HUES6 (cell line): ENCODE measurements around the gene PTPN6.

Source experiments
- H3K27ac ChIP-seq: 2 replicates; pipeline ENCODE4 v1.7.0; 2013; ENCODE audit warnings: low read depth, mild to moderate bottlenecking, low read length, inconsistent platforms
- H3K27me3 ChIP-seq: 2 replicates; pipeline ENCODE4 v1.6.1; 2013; ENCODE audit warnings: low read length; ENCODE audit not compliant: control insufficient read depth, insufficient read depth
- H3K36me3 ChIP-seq: 2 replicates; pipeline ENCODE4 v1.6.1; 2013; ENCODE audit warnings: low read length; ENCODE audit not compliant: control insufficient read depth, insufficient read depth
- H3K4me1 ChIP-seq: 2 replicates; pipeline ENCODE4 v1.6.1; 2013; ENCODE audit warnings: low read length; ENCODE audit not compliant: control insufficient read depth, insufficient read depth
- H3K4me3 ChIP-seq: 2 replicates; pipeline ENCODE4 v1.5.1; 2013; ENCODE audit warnings: low read depth, low read length
- H3K9ac ChIP-seq: one replicate; pipeline ENCODE4 v1.6.1; 2013; ENCODE audit warnings: mild to moderate bottlenecking, low read length
- H3K9me3 ChIP-seq: 2 replicates; pipeline ENCODE4 v1.6.1; 2013; ENCODE audit warnings: low read depth, low read length; ENCODE audit not compliant: control insufficient read depth, insufficient read depth

PTPN6 gene

GRCh38 chr12:6959805-6960592 is 8.8 kb downstream of the PTPN6 start:
- H3K9ac ChIP-seq, result no peak overlapping the region

DNA sequence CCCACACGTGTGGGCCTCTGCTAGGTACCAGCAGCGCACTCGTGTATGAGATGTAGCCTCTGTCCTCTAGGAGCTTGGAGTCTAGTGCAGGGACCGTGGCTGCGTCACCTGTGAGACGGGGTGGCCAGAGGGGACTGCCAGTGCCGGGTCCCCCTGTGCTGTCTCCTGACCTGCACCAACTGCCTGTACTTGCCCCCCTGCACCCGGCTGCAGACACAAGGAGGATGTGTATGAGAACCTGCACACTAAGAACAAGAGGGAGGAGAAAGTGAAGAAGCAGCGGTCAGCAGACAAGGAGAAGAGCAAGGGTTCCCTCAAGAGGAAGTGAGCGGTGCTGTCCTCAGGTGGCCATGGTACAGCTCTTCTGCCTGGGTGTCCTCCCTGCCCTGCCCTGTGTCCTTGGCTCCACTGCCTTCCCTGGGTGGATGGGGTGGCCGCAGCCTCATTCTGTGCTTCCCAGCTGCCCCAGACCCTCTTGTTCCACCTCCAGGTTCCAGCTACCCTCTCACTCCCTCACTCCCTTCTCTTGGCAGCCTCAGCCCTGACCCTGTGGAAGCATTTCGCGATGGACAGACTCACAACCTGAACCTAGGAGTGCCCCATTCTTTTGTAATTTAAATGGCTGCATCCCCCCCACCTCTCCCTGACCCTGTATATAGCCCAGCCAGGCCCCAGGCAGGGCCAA is 9.6 kb downstream of the PTPN6 start:
- no peaks in the 10 kb centered on the region for H3K9me3 ChIP-seq
- H3K27me3 ChIP-seq, result no peaks in the 10 kb centered on the region
- H3K36me3 ChIP-seq, result peaks cover 15% of the 10 kb centered on the region
- H3K4me1 ChIP-seq, result peaks cover 32% of the 10 kb centered on the region
- H3K4me3 ChIP-seq, result peak overlapping the region; percentile 74
- H3K9ac ChIP-seq, result peak overlapping the region; percentile 83
- H3K27ac ChIP-seq, result peak overlapping the region; percentile 77; the same call in 1 of the 2 replicates

More at GRCh38 chr12:6959805-6960592, 8.8 kb downstream of the PTPN6 start:
- Histone ChIP-seq H3K27ac (no peak overlapping the region), H3K27me3 (no peaks in the 10 kb centered on the region), H3K36me3 (peaks cover 9% of the 10 kb centered on the region; the same call in 1 of the 2 replicates), H3K9me3 (no peaks in the 10 kb centered on the region), H3K4me3 (no peak overlapping the region), H3K4me1 (peaks cover 32% of the 10 kb centered on the region)

DNA sequence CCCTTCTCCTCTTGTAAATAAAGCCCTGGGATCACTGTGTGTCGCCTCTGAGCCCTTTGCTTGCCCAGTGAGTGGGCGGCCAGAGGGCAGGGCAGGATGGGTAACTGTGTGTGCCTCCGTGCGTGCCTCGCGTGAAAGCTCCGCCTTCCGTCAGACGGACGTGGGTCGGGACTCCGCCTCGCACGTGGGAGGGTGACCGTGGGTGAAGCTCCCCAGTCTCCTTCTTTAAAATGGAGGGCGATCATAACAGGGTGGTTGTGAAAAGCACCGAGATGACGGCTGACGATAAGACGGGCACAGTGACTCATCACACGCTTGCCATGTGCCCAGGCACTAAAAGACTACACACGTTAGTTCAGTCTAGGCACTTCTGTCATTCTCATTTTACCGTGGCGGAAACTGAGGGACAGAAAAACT is 10.1 kb downstream of the PTPN6 start:
- peak overlapping the region; percentile 83 for H3K9ac ChIP-seq
- no peaks in the 10 kb centered on the region for H3K27me3 ChIP-seq
- peaks cover 21% of the 10 kb centered on the region for H3K36me3 ChIP-seq
- H3K4me1 ChIP-seq, result peaks cover 32% of the 10 kb centered on the region
- peak overlapping the region; percentile 74 for H3K4me3 ChIP-seq
- H3K9me3 ChIP-seq, result no peaks in the 10 kb centered on the region
- peak overlapping the region; percentile 77 for H3K27ac ChIP-seq

DNA sequence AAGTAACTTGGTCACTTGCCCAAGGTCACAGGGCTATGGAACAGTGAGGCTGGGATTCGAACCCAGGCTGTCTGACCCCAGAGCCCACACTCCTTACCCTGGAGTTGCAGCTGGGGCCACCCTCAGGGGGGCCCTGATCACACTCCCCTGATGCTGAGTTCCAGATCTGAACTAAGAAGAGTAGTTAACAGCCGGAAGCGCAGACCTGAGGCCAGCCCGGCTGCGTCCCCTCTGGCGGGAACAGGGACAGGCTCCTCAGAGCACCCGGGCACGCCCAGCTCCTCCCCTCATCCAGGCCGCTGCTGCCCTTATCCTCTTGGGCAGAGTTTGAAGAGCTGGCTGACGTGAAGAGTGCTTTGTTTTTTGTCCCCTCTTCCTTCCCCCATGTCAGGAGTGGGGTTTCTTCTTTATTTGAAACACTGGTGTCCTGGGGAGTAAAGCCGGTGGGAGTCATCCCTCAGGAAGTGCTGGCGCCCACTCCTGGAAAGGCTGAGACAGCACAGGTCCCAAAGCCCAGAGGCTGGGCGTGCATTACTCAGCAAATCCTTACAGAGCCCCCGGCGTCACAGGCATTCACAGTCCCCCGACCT is 10.6 kb downstream of the PTPN6 start:
- Histone ChIP-seq H3K36me3 (peaks cover 25% of the 10 kb centered on the region), H3K4me1 (peaks cover 32% of the 10 kb centered on the region), H3K9ac (peak overlapping the region; percentile 83), H3K27ac (peak overlapping the region; percentile 77), H3K4me3 (peak overlapping the region; percentile 74), H3K9me3 (no peaks in the 10 kb centered on the region), H3K27me3 (no peaks in the 10 kb centered on the region)

DNA sequence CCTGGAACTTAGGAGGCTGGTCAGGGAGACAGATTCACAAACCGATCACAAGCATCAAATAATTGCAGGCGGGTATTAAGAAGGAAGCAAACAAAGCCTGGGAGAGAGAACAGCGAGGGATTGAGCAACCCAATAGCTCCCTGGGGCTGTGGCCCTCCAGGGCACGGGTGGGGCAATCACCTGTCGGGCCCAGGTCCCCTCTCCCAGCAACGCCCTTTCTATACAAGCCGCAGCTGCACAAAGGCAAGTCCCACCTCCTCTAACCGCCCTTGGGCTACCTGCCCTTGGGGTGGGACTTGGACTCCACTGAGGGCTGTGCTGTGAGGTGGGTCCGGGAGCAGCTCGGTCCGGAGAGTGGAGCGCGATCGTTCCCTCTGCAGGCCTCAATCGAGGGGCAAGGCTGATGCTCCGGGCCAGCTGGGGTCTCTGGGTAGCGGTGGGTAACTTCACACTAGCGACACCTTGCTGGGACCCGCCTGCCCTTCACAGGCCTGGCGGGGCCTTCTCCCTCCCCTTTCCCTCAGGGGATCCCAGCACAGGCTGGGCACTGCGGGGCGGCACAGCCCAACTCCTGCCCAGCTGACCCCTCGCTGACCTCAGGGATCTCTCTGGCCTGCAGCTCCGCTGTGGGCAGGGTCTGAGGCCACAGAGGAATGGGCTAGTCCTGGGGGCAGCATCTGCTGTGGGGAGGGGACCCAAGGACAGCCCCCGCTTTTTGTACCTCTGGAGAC is 11.3 kb downstream of the PTPN6 start:
- peaks cover 32% of the 10 kb centered on the region for H3K36me3 ChIP-seq
- peak overlapping the region; percentile 74 for H3K4me3 ChIP-seq

GRCh38 chr12:6963016-6963731 is 12.0 kb downstream of the PTPN6 start:
- H3K27me3 ChIP-seq, result no peaks in the 10 kb centered on the region
- peak overlapping the region; percentile 77 for H3K27ac ChIP-seq
- H3K9me3 ChIP-seq, result no peaks in the 10 kb centered on the region
- peak overlapping the region; percentile 83 for H3K9ac ChIP-seq
- peak overlapping the region; percentile 74 for H3K4me3 ChIP-seq
- peaks cover 32% of the 10 kb centered on the region for H3K4me1 ChIP-seq
- peaks cover 39% of the 10 kb centered on the region for H3K36me3 ChIP-seq

More for the DNA sequence above, 11.3 kb downstream of the PTPN6 start:
- Histone ChIP-seq H3K27ac (peak overlapping the region; percentile 77), H3K4me1 (peaks cover 32% of the 10 kb centered on the region), H3K9me3 (no peaks in the 10 kb centered on the region), H3K9ac (peak overlapping the region; percentile 83), H3K27me3 (no peaks in the 10 kb centered on the region)

GRCh38 chr12:6963791-6964413 is 12.7 kb downstream of the PTPN6 start:
- no peaks in the 10 kb centered on the region for H3K9me3 ChIP-seq
- H3K9ac ChIP-seq, result peak overlapping the region; percentile 71
- peak overlapping the region; percentile 74 for H3K4me3 ChIP-seq
- H3K27me3 ChIP-seq, result no peaks in the 10 kb centered on the region
- peaks cover 46% of the 10 kb centered on the region for H3K36me3 ChIP-seq
- peaks cover 33% of the 10 kb centered on the region for H3K4me1 ChIP-seq
- peak overlapping the region; percentile 68 for H3K27ac ChIP-seq

DNA sequence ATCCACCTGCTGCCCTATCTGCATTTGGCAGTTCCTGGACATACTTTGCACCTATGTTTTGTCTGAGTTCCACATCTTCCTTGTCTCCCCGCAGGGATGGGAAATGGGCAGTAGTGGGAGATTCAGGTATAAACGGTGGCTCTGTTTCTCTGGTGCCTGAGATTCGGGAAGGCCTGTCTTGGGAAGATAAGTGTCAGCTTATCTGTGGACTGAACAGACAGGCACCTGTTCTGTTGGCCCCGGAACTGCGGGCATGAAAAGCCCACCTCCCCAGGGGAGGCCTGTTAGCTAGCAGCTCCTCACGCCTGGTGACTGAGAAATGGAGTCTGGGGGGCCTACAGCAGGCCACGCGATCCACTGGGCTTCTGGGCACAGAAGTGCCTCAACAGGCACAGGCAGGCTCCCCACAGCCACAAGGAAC is 13.5 kb downstream of the PTPN6 start:
- peak overlapping the region; percentile 68 for H3K27ac ChIP-seq
- H3K27me3 ChIP-seq, result no peaks in the 10 kb centered on the region
- H3K9ac ChIP-seq, result peak overlapping the region; percentile 71
- H3K9me3 ChIP-seq, result no peaks in the 10 kb centered on the region
- peaks cover 51% of the 10 kb centered on the region for H3K36me3 ChIP-seq
- peaks cover 38% of the 10 kb centered on the region for H3K4me1 ChIP-seq
- peak overlapping the region; percentile 74 for H3K4me3 ChIP-seq

DNA sequence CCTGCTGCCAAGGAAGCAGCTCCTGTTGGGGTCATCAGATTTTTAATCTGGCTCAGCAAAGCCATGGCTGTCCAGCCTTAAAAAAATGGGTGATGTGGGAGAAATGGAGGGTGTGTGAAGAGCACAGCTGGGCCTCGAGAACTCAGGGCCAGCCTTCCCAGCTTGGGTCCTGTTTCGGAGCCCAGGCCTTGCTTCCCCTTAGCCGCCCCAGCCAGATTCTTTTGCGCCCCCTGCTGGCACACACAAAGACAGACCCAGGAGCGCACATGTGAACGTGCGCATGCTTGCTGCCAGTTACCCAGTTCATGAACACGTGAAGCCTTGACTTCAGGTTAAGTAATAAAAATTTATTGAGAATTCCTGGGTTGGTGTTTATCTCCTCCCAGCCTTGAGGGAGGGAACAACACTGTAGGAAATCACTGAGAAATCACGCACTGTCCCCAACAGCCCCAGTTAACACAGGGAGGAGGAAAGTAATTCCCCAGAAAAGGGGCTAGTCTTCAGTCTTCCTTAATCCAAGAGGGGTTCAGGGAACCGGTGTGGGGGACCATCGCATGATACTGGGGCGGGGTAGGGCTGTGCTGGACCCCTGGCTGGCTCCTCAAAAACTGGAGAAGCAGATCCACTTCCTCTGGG is 14.0 kb downstream of the PTPN6 start:
- Histone ChIP-seq H3K27me3 (no peaks in the 10 kb centered on the region), H3K4me3 (no peak overlapping the region), H3K36me3 (peaks cover 51% of the 10 kb centered on the region), H3K9me3 (no peaks in the 10 kb centered on the region), H3K9ac (peak overlapping the region; percentile 12), H3K27ac (peak overlapping the region; percentile 68), H3K4me1 (peaks cover 38% of the 10 kb centered on the region)
